Measurements from ENCODE around the gene HIVEP2. TPM values are rescaled to one million over a fixed set of nuclear protein-coding genes. Genes with fewer than 3 reads are reported as not detected.

The HIVEP2 gene
- total RNA-seq, 2 donors from 2014 or later = 28.4 to 30.8 TPM

- peak; percentile 91 for DNase-seq (ENCODE audit: low spot score)
- intact Hi-C loops (cut with DNase I) = loop anchor here (5.0 to 10.0 kb wide), 4 partner anchors 62 to 255 kb away; no protein-coding TSS in a partner anchor
Observed at GRCh38 chr6:142946924-142947713, 2.1 kb upstream of the HIVEP2 start.

- intact Hi-C loops (cut with DNase I) = loop anchor here (5.0 to 10.0 kb wide), 4 partner anchors 62 to 254 kb away; no protein-coding TSS in a partner anchor
- DNase-seq (ENCODE audit: low spot score) = peak; percentile 99
Observed at GRCh38 chr6:142946181-142946923, 1.4 kb upstream of the HIVEP2 start.

GRCh38 chr6:142945446-142946180 is 637 bp upstream of the HIVEP2 start:
- intact Hi-C loops (cut with DNase I) = loop anchor here (5.0 to 10.0 kb wide), 4 partner anchors 61 to 253 kb away; no protein-coding TSS in a partner anchor
- DNase-seq (ENCODE audit: low spot score) = no peak

GRCh38 chr6:142944124-142945048 is 590 bp downstream of the HIVEP2 start:
- intact Hi-C loops (cut with DNase I) = loop anchor here (5.0 to 10.0 kb wide), 4 partner anchors 60 to 252 kb away; no protein-coding TSS in a partner anchor
- peak; percentile 97 for DNase-seq (ENCODE audit: low spot score)

GRCh38 chr6:142943711-142944123 is 1.3 kb downstream of the HIVEP2 start:
- DNase-seq (ENCODE audit: low spot score) = no peak

GRCh38 chr6:142942805-142943227 is 2.2 kb downstream of the HIVEP2 start:
- no peak for DNase-seq (ENCODE audit: low spot score)
- intact Hi-C loops (cut with DNase I) = loop anchor here in 1 of 2 donors (10.0 kb wide), 3 partner anchors 58 to 248 kb away; no protein-coding TSS in a partner anchor

More at GRCh38 chr6:142943711-142944123, 1.3 kb downstream of the HIVEP2 start:
- intact Hi-C loops (cut with DNase I) = loop anchor here in 1 of 2 donors (10.0 kb wide), 3 partner anchors 59 to 249 kb away; no protein-coding TSS in a partner anchor

GRCh38 chr6:142942238-142942637 is 2.7 kb downstream of the HIVEP2 start:
- no peak for DNase-seq (ENCODE audit: low spot score)
- intact Hi-C loops (cut with DNase I) = loop anchor here in 1 of 2 donors (10.0 kb wide), 3 partner anchors 57 to 247 kb away; no protein-coding TSS in a partner anchor

- intact Hi-C loops (cut with DNase I) = loop anchor here in 1 of 2 donors (10.0 kb wide), 3 partner anchors 56 to 246 kb away; no protein-coding TSS in a partner anchor
- no peak for DNase-seq (ENCODE audit: low spot score)
Observed at GRCh38 chr6:142941018-142941417, 4.0 kb downstream of the HIVEP2 start.

GRCh38 chr6:142940487-142940886 is 4.5 kb downstream of the HIVEP2 start:
- intact Hi-C loops (cut with DNase I) = loop anchor here in 1 of 2 donors (10.0 kb wide), 3 partner anchors 56 to 246 kb away; no protein-coding TSS in a partner anchor
- no peak for DNase-seq (ENCODE audit: low spot score)

- intact Hi-C loops (cut with DNase I) = no loop called here
- no peak for DNase-seq (ENCODE audit: low spot score)
Observed at GRCh38 chr6:142938510-142938909, 6.5 kb downstream of the HIVEP2 start.

- DNase-seq (ENCODE audit: low spot score) = no peak
- intact Hi-C loops (cut with DNase I) = no loop called here
Observed at GRCh38 chr6:142937986-142938385, 7.0 kb downstream of the HIVEP2 start.

- DNase-seq (ENCODE audit: low spot score) = no peak
- intact Hi-C loops (cut with DNase I) = no loop called here
Observed at GRCh38 chr6:142935553-142936517, 9.1 kb downstream of the HIVEP2 start.

GRCh38 chr6:142934599-142934998 is 10.4 kb downstream of the HIVEP2 start:
- DNase-seq (ENCODE audit: low spot score) = no peak
- intact Hi-C loops (cut with DNase I) = no loop called here

- no peak for DNase-seq (ENCODE audit: low spot score)
- intact Hi-C loops (cut with DNase I) = no loop called here
Observed at GRCh38 chr6:142934106-142934505, 10.9 kb downstream of the HIVEP2 start.

- DNase-seq (ENCODE audit: low spot score) = no peak
- intact Hi-C loops (cut with DNase I) = no loop called here
Observed at GRCh38 chr6:142933701-142934100, 11.3 kb downstream of the HIVEP2 start.

- intact Hi-C loops (cut with DNase I) = no loop called here
- DNase-seq (ENCODE audit: low spot score) = no peak
Observed at GRCh38 chr6:142932889-142933288, 12.1 kb downstream of the HIVEP2 start.

Data from posterior vena cava (tissue), 2 donors.